A673 (cell line): ENCODE results near the gene TFDP2. TPM values are rescaled to one million over a fixed set of nuclear protein-coding genes. Genes with fewer than 3 reads are reported as not detected.

Experiments used
- BruUV-seq: library from RNA; stranded (reverse); fragments of 400-500 nt; replicated peaks from 2 replicates; lab custom pipeline; 2021; lab: Mats Ljungman, UMichigan
- CTCF ChIA-PET: fragments of 300-600 bp; sonication (Branson Sonifier 250); formaldehyde crosslinking; loops from one replicate; lab custom pipeline; 2022; ENCODE audit warnings: antibody characterized with exemption; lab: Charles Lee
- POLR2A ChIA-PET: fragments of 300-600 bp; sonication (Branson Sonifier 250); formaldehyde crosslinking; loops from one replicate; lab custom pipeline; 2022; ENCODE audit warnings: antibody characterized with exemption; ENCODE audit not compliant: low non-redundant PET; lab: Charles Lee
- DNase-seq: peaks from one replicate; pipeline ENCODE4 v3.0.0-alpha.2; 2015; ENCODE audit warnings: low spot score
- H3K27ac ChIP-seq: fragments of 200-600 bp; sonication (generic); 2 replicates; pipeline ENCODE4 v1.5.1; 2016; ENCODE audit warnings: mixed run types, low read depth, mild to moderate bottlenecking, mixed read lengths, antibody characterized with exemption, low read length; ENCODE audit not compliant: poor library complexity, severe bottlenecking
- H3K27me3 ChIP-seq: fragments of 200-600 bp; sonication (generic); replicated peaks from 2 replicates; pipeline ENCODE4 v1.6.1; 2017; ENCODE audit warnings: mixed run types, low read depth, mild to moderate bottlenecking, mixed read lengths, antibody characterized with exemption, low read length; ENCODE audit not compliant: insufficient read depth, poor library complexity
- H3K36me3 ChIP-seq: fragments of 200-600 bp; sonication (generic); 2 replicates; pipeline ENCODE4 v1.6.1; 2016; ENCODE audit warnings: mixed run types, mild to moderate bottlenecking, mixed read lengths, antibody characterized with exemption, low read length; ENCODE audit not compliant: insufficient read depth, poor library complexity, severe bottlenecking
- H3K4me1 ChIP-seq: fragments of 200-600 bp; sonication (generic); 2 replicates; pipeline ENCODE4 v1.6.1; 2017; ENCODE audit warnings: mixed run types, mild to moderate bottlenecking, mixed read lengths, antibody characterized with exemption, low read length; ENCODE audit not compliant: insufficient read depth, poor library complexity, severe bottlenecking
- H3K4me3 ChIP-seq: fragments of 200-600 bp; sonication (generic); 2 replicates; pipeline ENCODE4 v1.5.1; 2016; ENCODE audit warnings: low read depth, mixed run types, mild to moderate bottlenecking, mixed read lengths, low read length; ENCODE audit not compliant: poor library complexity, severe bottlenecking
- H3K9me3 ChIP-seq: fragments of 200-600 bp; sonication (generic); 2 replicates; pipeline ENCODE4 v1.6.1; 2016; ENCODE audit warnings: mixed run types, low read depth, mild to moderate bottlenecking, mixed read lengths, antibody characterized with exemption, low read length; ENCODE audit not compliant: poor library complexity, severe bottlenecking
- CTCF ChIP-seq: fragments of 300-800, 200-600 bp; sonication (generic); conservative IDR thresholded peaks from 2 replicates; pipeline ENCODE4 v1.5.1; 2017; ENCODE audit warnings: low read depth, mild to moderate bottlenecking, antibody characterized with exemption, low read length, moderate library complexity, mixed read lengths
- EZH2 ChIP-seq: fragments of 200-600 bp; sonication (generic); IDR thresholded peaks from 2 replicates; pipeline ENCODE4 v1.6.1; 2017; ENCODE audit warnings: borderline replicate concordance, low read depth, mild to moderate bottlenecking, mixed read lengths, antibody characterized with exemption, low read length; ENCODE audit not compliant: poor library complexity, severe bottlenecking
- intact Hi-C: fragments of 100-400 bp; cut with micrococcal nuclease; formaldehyde crosslinking; loops from one replicate; pipeline ENCODE4 v1.10.0; 2022; ENCODE audit not compliant: unreplicated experiment
- total RNA-seq: library from RNA; stranded (reverse); gene quantifications from 2 replicates; pipeline ENCODE4 v1.2.3, GENCODE V29; 2021

TFDP2 gene
- total RNA-seq, 1 experiment from 2014 or later, result 41.6 TPM

GRCh38 chr3:142019794-142020320 is 129.5 kb downstream of the TFDP2 start:
- Histone ChIP-seq H3K9me3 (no peaks in the 10 kb centered on the region), H3K4me1 (no peaks in the 10 kb centered on the region), H3K27me3 (no peaks in the 10 kb centered on the region), H3K4me3 (no peak overlapping the region), H3K36me3 (no peaks in the 10 kb centered on the region), H3K27ac (no peak overlapping the region)
- POLR2A ChIA-PET, result interaction anchor here (0.7 kb wide), 2 partner anchors 8 to 1163 kb away, joined by 4 to 5 read pairs; no protein-coding TSS in a partner anchor
- TF ChIP-seq EZH2, result no peak
- TF ChIP-seq CTCF, result no peak
- peak; percentile 21 for DNase-seq
- CTCF ChIA-PET, result no interaction called here
- intact Hi-C loops, result no loop called here
- no TSS peak for BruUV-seq

GRCh38 chr3:142013993-142014392 is 135.4 kb downstream of the TFDP2 start:
- TF ChIP-seq CTCF (no peak), EZH2 (no peak)
- no peaks in the 10 kb centered on the region for H3K27me3 ChIP-seq
- POLR2A ChIA-PET, result no interaction called here
- DNase-seq, result no peak
- intact Hi-C loops, result no loop called here
- H3K27ac ChIP-seq, result no peak overlapping the region
- H3K36me3 ChIP-seq, result no peaks in the 10 kb centered on the region
- H3K4me1 ChIP-seq, result no peaks in the 10 kb centered on the region
- H3K9me3 ChIP-seq, result no peaks in the 10 kb centered on the region
- no TSS peak for BruUV-seq
- H3K4me3 ChIP-seq, result no peak overlapping the region
- CTCF ChIA-PET, result no interaction called here

- no peaks in the 10 kb centered on the region for H3K36me3 ChIP-seq
- TF ChIP-seq CTCF (no peak), EZH2 (no peak)
- intact Hi-C loops, result no loop called here
- H3K9me3 ChIP-seq, result no peaks in the 10 kb centered on the region
- H3K4me3 ChIP-seq, result no peak overlapping the region
- H3K27ac ChIP-seq, result no peak overlapping the region
- ChIA-PET POLR2A (no interaction called here), CTCF (interaction anchor here (0.6 kb wide), 1 partner anchor 368 kb away, joined by 9 read pairs; no protein-coding TSS in a partner anchor)
- no TSS peak for BruUV-seq
- no peak for DNase-seq
- H3K27me3 ChIP-seq, result no peaks in the 10 kb centered on the region
- no peaks in the 10 kb centered on the region for H3K4me1 ChIP-seq
Observed at GRCh38 chr3:142013326-142013980, 135.9 kb downstream of the TFDP2 start.
